ENCODE results near the gene CLDN15. TPM values are rescaled to one million over a fixed set of nuclear protein-coding genes. Genes with fewer than 3 reads are reported as not detected.

The CLDN15 gene
- total RNA-seq, 6 experiments from 2014 or later, result 2.0 to 3.5 (median 2.9) TPM

DNA sequence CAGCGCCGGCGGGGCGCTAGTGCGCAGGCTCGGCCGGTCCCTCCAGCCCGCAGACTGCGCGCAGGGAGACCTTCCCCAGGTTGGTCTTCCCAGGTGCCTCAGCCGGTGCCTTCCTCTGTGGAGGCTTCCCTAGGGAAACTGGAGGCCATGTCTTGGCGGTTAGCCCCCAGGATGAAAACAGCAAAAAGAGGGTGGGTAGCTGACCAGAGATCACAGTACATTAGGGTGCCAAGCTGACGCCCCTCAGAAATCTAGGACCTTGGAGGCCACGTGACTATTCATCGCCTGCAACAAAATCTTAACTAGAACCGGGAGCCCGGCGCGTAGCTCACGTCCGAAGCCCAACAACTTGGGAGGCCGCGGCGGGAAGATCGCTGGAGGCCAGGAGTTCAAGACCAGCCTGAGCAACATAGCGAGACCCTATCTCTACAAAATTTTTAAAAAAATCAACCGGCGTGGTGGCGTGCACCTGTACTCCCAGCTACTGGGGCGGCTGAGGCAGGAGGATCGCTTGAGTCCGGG, 7.6 kb upstream of the CLDN15 start:
- DNase-seq, result no peak
- Mint-ChIP-seq H3K4me1 (ENCODE audit: low read depth) (peaks cover 17% of the 10 kb centered on the region), H3K9me3 (no peaks in the 10 kb centered on the region), H3K27ac (peak overlapping the region; percentile 91), H3K4me3 (peak overlapping the region; percentile 97), H3K27me3 (ENCODE audit: insufficient read depth) (no peaks in the 10 kb centered on the region; the same call in 1 of the 2 replicates), H3K36me3 (ENCODE audit: low read depth) (peaks cover 13% of the 10 kb centered on the region; the same call in 1 of the 2 replicates)
- TF ChIP-seq, protein P1, sequence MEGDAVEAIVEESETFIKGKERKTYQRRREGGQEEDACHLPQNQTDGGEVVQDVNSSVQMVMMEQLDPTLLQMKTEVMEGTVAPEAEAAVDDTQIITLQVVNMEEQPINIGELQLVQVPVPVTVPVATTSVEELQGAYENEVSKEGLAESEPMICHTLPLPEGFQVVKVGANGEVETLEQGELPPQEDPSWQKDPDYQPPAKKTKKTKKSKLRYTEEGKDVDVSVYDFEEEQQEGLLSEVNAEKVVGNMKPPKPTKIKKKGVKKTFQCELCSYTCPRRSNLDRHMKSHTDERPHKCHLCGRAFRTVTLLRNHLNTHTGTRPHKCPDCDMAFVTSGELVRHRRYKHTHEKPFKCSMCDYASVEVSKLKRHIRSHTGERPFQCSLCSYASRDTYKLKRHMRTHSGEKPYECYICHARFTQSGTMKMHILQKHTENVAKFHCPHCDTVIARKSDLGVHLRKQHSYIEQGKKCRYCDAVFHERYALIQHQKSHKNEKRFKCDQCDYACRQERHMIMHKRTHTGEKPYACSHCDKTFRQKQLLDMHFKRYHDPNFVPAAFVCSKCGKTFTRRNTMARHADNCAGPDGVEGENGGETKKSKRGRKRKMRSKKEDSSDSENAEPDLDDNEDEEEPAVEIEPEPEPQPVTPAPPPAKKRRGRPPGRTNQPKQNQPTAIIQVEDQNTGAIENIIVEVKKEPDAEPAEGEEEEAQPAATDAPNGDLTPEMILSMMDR (IDR thresholded peaks at IDR 0.05), result no peak

DNA sequence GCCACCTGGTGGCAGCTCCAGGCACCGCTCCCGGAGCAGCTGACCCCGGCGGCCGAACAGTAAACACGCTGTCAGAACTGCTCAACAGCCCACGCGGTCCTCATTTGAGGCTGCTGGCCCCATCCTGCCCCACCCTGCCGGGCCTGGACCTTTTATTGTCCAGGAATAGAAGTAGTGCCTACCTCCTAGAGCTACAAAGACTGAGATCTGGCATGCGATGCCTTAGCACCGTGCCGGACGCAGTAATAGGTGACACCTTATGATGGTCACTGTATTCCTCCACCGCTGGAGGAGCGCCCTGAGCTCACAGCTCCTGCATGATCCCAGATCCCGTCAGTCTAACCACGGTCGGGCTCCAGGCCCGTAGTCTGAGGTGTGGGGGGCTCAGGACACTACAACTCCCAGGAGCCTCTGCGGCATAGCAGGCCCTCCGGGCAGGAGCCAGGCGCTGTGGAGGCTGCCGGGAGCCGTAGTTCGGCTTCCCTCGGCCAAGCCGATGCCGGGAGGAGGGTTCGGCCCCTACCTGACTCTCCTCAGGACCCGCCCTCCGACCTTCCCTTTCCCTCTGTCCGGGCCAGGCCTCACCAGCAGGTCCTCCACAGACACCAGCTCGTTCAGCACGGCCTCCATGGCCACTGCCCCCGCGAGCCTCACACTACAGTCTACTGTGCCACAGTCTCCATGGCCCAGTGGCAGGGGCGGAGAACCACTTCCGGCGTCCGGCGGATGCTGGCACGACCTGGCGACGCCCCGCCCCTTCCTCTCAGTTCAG, 7.0 kb upstream of the CLDN15 start, which contains the start of gene FIS1:
Gene FIS1 (minus strand): TSS at position 707 of the 772 bp plus-strand sequence. CDS start 77 bp downstream, at position 630.
- DNase-seq, result peak; percentile 84
- peak within 1 kb of the TSS; percentile 97 for H3K4me3 Mint-ChIP-seq
- H3K9me3 Mint-ChIP-seq, result no peaks in the 10 kb centered on the region
- TF ChIP-seq, protein P1 (IDR thresholded peaks at IDR 0.05), result peak; percentile 94
- no peaks in the 10 kb centered on the region; the same call in 1 of the 2 replicates for H3K27me3 Mint-ChIP-seq (ENCODE audit: insufficient read depth)
- H3K4me1 Mint-ChIP-seq (ENCODE audit: low read depth), result peaks cover 14% of the 10 kb centered on the region
- H3K27ac Mint-ChIP-seq, result peak within 1 kb of the TSS; percentile 91
- peaks cover 10% of the 10 kb centered on the region; the same call in 1 of the 2 replicates for H3K36me3 Mint-ChIP-seq (ENCODE audit: low read depth)

DNA sequence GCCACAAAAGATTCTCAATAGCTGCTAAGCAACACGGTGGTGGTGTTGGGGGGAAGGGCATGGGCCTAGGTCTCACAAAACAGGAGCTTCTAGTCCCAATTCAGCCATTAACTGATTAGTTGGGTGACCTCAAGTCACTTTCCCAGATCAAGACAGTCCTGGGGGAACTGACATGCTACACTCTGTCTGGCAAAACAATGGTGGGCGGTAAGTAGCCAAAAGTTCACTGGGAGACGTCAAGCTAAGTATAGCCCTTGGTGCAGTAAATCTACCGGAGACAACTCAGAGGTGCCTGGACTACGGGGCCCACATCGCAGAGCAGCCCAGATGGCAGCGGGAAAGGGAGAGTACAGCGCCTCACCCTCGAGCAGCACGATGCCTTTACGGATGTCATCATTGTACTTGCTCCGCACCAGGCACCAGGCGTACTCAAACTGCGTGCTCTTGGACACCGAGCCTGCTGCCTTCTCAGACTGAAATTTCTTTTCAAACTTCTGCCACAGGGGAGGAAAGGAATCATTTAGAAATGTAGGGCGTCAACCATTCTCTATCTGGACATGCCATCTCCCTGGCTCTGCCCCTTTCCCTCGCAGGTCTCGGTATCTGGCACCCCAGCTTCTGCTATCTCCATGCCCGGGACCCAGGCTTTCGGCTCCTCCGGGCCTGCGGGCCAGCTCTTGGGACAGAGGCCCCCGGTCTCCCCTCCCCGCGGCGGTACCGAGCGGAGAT, 6.2 kb upstream of the CLDN15 start:
- Mint-ChIP-seq H3K9me3 (no peaks in the 10 kb centered on the region), H3K36me3 (ENCODE audit: low read depth) (peaks cover 10% of the 10 kb centered on the region; the same call in 1 of the 2 replicates), H3K4me1 (ENCODE audit: low read depth) (peaks cover 14% of the 10 kb centered on the region), H3K27me3 (ENCODE audit: insufficient read depth) (no peaks in the 10 kb centered on the region; the same call in 1 of the 2 replicates), H3K27ac (peak overlapping the region; percentile 91), H3K4me3 (peak overlapping the region; percentile 97)
- TF ChIP-seq, protein P1 (IDR thresholded peaks at IDR 0.05), result no peak
- DNase-seq, result no peak

DNA sequence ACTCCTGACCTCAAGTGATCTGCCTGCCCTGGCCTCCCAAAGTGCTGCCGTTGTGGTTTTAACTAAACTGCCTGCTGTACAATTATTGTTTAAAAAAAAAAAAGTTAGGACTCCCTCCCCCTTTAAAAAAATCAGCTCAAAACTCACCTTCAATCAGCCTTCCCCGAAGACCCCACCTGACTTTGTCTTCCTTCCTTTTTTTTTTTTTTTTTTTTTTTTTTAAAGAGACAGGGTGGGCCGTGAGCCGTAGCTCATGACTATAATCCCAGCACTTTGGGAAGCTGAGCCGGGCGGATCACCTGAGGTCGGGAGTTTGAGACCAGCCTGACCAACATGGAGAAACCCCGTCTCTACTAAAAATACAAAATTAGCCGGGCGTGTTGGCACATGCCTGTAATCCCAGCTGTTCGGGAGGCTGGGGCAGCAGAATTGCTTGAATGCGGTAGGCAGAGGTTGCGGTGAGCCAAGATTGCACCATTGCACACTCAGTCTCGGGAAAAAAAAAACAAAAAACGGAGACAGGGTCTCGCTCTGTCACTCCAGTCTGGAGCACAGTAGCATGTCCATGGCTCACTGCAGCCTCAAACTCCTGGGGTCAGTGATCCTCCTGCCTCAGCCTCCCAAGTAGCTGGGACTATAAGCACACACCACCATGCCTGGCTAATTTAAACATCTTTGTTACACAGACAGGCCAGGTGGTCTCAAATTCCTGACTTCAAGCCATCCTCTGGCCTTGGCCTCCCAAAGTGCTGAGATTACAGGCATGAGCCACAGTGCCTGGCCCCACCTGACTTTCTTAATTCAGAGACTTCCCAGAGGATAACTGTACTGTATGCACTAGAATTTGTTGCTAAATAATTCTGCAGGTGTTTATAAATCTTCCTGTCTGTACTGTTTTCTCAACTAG, 4.1 kb upstream of the CLDN15 start:
- H3K4me1 Mint-ChIP-seq (ENCODE audit: low read depth), result peaks cover 20% of the 10 kb centered on the region
- TF ChIP-seq, protein P1 (IDR thresholded peaks at IDR 0.05), result no peak
- H3K27me3 Mint-ChIP-seq (ENCODE audit: insufficient read depth), result no peaks in the 10 kb centered on the region; the same call in 1 of the 2 replicates
- no peak for DNase-seq
- H3K27ac Mint-ChIP-seq, result no peak overlapping the region
- H3K36me3 Mint-ChIP-seq (ENCODE audit: low read depth), result peaks cover 10% of the 10 kb centered on the region; the same call in 1 of the 2 replicates
- no peaks in the 10 kb centered on the region for H3K9me3 Mint-ChIP-seq
- no peak overlapping the region for H3K4me3 Mint-ChIP-seq

- Mint-ChIP-seq H3K4me3 (no peak overlapping the region), H3K4me1 (ENCODE audit: low read depth) (peaks cover 20% of the 10 kb centered on the region), H3K36me3 (ENCODE audit: low read depth) (peaks cover 9% of the 10 kb centered on the region; the same call in 1 of the 2 replicates), H3K27ac (no peak overlapping the region), H3K27me3 (ENCODE audit: insufficient read depth) (no peaks in the 10 kb centered on the region; the same call in 1 of the 2 replicates), H3K9me3 (no peaks in the 10 kb centered on the region)
- TF ChIP-seq, protein P1 (IDR thresholded peaks at IDR 0.05), result no peak
- DNase-seq, result no peak
Observed at GRCh38 chr7:101241015-101241363, 3.4 kb upstream of the CLDN15 start.
